Non-pigmented ciliary epithelial cell (primary cell): ENCODE data around the gene TRIM15.
"Not testable (repeated sequence)": the region's sequence is repeated elsewhere in the genome, so short reads cannot be mapped to it uniquely, and the experiment has no call there.

Experiments
- DNase-seq: peaks from one replicate; pipeline ENCODE4 v3.0.0-alpha.2; 2010; ENCODE audit warnings: low read depth

The TRIM15 gene

GRCh38 chr6:30163090-30163917 lies at the start of gene TRIM15:
Gene TRIM15 (plus strand): TSS chr6:30163546. CDS start chr6:30163685, 139 bp downstream.
- DNase-seq = no peak

DNA sequence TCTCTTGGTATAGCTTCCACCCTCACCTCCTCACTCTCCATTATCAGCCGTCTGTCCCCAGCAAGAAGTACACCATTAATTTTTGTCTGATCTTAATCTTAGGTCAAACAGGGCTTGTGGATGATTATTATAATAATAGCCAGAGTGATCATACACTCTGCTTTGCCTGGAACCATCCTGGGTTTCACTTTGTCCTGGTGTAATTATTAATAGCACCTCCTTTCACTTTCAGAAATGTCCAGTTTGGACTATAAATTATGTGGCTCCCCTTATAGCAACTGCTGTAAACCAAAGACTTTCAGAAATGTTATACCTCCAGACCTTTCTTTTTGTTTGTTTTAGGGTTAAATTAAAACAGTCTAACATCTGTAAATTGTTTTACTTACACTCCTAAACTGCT lies 49.5 kb upstream of the TRIM15 start:
- DNase-seq = no peak

DNA sequence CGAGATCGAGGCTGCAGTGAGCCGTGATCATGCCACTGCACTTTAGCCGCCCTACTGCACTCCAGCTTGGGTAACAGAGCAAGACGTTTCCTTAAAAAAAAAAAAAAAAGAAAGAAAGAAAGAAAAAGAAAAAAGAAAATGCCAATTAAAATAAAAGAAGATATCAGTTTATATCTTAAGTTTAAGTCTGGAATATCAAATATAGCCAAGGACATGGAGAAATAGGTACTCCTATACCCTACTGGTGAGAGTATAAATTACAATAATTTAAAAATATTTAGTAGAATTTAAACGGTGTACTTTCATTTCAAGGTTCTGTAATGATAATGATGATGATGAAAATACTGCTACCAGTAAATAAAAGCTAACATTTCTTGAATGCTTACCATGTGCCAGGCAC lies 46.6 kb upstream of the TRIM15 start:
- DNase-seq = no peak

DNA sequence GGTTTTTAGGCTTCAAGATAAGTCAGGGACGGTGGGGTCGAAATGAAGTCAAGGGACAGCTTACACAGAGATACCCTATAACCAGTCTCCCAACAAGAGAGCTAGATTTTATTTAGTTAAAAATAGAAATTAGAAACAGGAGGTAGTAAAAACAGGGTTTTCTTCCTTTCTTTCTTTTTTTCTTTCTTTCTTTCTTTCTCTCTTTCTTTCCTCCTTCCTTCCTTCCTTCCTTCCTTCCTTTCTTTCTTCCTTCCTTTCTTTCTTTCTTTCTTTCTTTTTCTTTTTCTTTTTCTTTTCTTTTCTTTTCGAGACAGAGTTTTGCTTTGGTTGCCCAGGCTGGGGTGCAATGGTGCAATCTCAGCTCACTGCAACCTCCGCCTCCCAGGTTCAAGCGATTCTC lies 44.7 kb upstream of the TRIM15 start:
- not testable (repeated sequence) for DNase-seq

DNA sequence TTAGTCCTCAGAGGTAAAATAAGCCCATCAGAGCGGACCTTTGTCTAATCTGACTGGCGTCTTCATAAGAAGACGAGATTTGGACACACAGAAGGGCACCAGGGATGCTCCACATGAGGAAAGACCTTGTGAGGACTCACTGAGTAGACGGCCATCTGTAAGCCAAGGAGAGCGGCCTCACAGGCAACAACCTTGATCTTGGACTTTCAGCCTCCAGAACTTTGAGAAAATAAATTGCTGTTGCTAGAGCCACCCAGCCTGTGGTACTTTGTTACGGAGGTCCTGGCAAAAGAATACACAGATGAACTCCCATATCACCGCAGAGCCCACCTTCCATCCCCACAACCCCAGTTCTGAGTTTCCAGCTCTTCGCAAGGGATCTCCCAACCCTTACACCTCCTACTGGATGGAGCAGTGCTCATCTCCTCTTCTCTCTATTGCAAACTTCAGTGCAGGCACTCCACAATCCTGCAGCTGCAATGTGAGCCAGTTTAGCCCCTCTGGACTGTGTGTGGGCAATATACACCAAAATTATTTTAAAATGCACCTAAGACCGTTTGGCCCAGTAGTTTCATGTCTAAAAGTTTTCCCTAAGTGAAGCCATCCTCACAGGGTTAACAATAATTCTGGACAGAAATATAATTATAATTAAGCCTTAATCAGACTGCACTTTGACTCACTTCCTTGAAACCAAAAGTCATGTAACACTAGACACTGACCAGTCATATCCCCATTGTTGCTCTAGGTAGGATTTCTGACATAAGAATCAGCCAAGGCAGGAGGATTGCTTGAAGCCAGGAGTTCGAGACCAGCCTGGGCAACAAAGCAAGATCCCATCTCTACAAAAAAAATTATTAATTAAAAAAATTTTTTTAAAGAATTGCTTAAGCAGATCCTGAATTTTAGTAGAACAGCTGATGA lies 41.6 kb upstream of the TRIM15 start:
- no peak for DNase-seq

- no peak for DNase-seq
These were observed 40.8 kb upstream of the TRIM15 start for GRCh38 chr6:30122515-30122914.

GRCh38 chr6:30127238-30128093 lies 35.9 kb upstream of the TRIM15 start:
- no peak for DNase-seq

- DNase-seq = no peak
These were observed 33.8 kb upstream of the TRIM15 start for GRCh38 chr6:30129265-30130178.

DNA sequence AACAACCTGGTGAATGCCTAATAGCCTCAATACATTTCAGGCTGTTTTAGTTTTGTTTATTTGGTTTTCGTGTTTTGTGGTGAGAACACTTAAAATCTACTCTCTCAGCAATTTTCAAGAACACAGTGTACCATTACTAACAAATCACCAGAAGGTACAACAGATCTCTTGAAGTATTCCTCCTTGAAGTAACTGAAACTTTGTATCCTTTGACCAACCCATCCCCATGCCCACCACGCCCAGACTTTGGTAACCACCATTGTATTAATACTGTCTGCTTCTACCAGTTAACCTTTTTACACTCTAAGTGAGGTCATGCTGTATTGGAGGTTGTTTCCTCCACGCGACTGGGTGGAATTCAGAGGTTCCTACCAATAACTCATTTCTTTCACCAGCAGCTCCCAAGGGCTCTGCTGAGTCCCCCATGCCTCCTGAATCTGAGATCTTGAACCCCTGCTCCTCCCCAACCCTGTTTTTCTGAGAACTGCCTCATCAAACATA lies 33.1 kb upstream of the TRIM15 start:
- DNase-seq = no peak

DNA sequence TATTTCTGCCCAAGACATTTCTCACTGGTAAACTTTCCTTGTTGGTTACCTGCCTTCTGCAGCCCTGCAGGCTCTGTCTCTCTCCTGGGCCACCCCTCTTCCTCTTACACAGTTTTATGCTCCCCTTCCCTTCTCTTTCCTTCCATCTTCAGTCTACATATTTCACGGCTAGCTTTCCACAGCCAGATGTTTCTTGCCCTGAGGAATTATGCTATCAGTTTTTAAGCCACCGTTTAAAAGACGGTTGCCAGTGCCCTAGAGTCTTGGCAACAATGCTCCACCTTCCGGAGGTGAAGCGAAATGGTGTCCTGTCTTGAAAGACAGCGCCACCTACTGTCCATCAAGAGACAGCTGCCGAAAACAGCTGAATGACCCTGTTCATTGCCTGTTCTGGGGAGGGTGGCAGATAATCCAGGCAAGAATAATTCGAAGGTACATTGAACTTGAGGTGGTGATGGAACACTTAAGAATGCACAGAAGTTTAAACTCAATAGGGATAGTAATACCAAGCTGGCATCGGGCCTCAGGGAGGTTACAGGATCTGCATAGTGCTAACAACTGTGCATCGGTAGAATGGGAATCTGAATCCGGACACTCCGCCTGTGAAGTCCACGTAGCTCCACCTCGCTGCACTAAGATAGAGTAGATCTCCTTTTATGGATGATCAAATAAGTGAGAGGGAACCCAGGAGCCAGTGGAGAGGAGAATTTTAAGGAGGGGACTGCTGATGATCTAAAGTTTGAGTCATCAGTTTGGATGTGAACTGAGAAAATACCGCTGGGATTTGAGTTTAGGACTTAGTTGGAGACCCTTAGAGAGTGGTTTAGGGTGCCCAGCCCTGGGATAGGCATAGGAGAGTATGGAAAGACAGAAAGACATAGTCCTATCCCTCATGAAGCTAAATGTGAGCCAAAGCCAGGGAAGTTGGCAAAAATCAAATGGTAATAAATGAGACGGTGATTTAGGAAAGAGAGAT lies 32.2 kb upstream of the TRIM15 start:
- DNase-seq = peak; percentile 49

GRCh38 chr6:30131947-30132497 lies 31.3 kb upstream of the TRIM15 start:
- DNase-seq = no peak

- DNase-seq = no peak
These were observed 28.2 kb upstream of the TRIM15 start for GRCh38 chr6:30135147-30135546.

DNA sequence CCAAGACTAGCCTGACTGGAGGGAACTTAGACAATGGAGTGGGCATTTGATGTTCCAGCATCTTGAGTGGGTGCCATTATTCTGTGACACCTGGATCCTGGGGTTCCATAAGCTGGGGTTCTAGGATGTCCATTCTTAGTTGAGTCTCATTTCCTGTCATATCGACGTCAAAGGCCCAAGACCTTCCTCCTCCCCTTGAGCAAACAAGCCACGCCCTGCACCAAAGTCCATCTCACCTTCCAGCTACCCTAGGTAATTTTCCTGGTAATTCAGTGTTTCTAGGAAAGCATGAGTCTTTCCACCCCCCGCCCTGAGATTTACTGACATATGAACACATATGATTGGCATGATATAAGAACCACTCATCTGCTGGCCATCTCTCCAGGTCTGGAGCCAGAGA lies 27.6 kb upstream of the TRIM15 start, which contains the start of gene TRIM40:
Gene TRIM40 (plus strand): TSS at position 384 of the 400 bp plus-strand sequence. CDS start 897 bp downstream, outside the sequence.
- DNase-seq = no peak

DNA sequence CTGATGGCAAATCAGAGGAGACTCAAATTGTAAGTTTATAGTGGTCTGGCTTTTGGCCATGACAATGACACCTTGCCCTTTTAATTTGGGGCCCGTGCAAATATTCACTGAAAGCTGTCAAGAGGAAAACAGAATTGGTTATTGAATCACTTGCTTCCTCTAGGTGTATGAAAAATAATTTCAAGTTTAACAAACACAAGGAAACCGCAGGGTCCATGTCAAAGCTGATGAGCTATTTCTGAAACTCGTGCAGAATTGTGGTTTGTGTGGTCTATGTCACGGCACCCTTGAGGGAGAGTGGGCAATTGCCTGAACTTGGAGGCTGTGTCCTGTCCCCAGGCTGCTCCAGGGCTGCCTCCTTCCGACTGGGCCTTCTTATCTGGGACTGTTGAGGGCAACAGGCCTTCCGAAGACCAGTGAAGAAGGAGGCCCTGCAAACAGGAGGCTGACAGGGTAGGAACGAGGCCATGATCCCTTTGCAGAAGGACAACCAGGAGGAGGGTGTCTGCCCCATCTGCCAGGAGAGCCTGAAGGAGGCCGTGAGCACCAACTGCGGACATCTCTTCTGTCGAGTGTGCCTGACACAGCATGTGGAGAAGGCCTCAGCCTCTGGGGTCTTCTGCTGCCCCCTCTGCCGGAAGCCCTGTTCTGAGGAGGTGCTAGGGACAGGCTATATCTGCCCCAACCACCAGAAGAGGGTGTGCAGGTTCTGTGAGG lies 26.6 kb upstream of the TRIM15 start:
- no peak for DNase-seq

DNA sequence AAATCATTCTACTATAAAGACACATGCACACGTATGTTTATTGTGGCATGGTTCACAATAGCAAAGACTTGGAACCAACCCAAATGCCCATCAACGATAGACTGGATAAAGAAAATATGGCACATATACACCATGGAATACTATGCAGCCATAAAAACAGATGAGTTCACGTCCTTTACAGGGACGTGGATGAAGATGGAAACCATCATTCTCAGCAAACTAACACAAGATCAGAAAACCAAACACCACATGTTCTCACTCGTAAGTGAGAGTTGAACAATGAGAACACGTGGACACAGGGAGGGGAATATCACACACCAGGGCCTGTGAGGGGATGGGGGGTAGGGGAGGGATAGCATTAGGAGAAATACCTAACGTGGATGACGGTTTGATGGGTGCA lies 23.1 kb upstream of the TRIM15 start:
- not testable (repeated sequence) for DNase-seq

DNA sequence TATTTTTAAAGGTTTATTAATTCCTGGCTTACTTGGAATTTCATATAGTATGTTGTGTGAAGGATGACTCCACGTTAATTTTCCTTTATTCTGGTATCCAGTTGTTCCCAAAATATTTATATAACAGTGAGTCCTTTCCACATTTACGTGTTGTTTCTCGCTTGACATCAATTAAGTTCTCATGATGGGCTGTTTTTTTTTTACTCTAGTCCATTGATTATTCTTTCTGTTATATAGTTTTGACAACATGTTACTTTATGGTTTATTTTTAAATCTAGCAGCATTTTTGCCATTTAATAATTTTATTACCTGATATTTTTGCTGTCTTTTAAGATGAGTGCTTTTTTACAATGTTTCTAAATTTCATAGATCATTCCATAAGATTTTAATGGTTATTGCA lies 20.7 kb upstream of the TRIM15 start:
- no peak for DNase-seq

DNA sequence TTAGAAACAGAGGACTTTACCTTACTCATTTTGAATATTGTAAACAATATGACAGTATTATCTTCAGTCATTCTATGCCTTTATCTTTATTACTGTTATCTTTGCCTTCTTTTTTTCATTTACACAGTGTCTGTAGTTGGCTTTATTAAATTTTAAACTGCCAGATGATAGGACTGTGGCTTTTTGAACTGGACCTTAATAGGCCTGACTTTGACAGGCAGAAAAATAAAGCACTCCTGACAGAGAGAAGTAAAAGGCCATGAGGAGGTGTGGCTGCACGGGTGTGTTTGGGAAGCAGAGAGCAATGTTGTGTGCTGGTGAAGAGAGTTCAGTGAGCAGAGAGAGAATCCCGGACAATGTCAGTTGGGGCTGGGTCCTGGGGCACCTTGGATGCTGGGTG lies 19.6 kb upstream of the TRIM15 start:
- DNase-seq = no peak

DNA sequence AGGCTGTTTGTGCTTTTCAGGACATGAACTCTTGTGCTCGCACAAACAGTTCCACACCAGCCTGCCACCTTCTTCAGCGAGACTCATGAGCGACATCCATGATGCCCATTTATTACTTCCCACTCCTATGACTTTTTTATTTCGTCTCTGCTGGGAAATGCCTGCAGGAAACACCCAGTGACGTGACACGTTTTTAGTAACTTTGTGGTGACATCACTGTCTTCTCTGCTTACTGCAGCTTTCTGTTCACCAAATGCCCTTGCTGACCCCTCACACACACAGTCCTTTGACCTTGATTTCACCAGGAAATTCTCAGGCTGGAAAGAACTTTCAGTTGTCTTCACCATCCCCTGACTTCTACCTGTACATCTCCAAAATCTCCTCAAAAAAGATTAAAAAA lies 18.5 kb upstream of the TRIM15 start:
- no peak for DNase-seq
